Mesenchymal stem cell (in vitro differentiated cells and primary cell): ENCODE measurements around the gene TTC17.

Experiments used
- DNase-seq: peaks from one replicate; pipeline ENCODE4 v3.0.0-alpha.2; 2013
- H2AFZ ChIP-seq: one replicate; pipeline ENCODE4 v1.6.1; 2013; ENCODE audit warnings: low read depth, mild to moderate bottlenecking, control low read depth, inconsistent platforms, low read length, moderate library complexity
- H2AK5ac ChIP-seq: 2 replicates; pipeline ENCODE4 v1.6.1; 2013; ENCODE audit warnings: low read length, moderate library complexity, mild to moderate bottlenecking, inconsistent platforms; ENCODE audit not compliant: severe bottlenecking
- H2BK120ac ChIP-seq: one replicate; pipeline ENCODE4 v1.6.1; 2013; ENCODE audit warnings: low read depth, mild to moderate bottlenecking, inconsistent platforms, low read length, moderate library complexity
- H2BK12ac ChIP-seq, 2 experiments: one replicate each; pipeline ENCODE4 v1.6.1; 2013; ENCODE audit warnings: inconsistent platforms in 2 of 2, low read length in 2 of 2, mild to moderate bottlenecking in 2 of 2, moderate library complexity in 2 of 2, control low read depth in 1 of 2
- H2BK15ac ChIP-seq: one replicate; pipeline ENCODE4 v1.6.1; 2013; ENCODE audit warnings: mild to moderate bottlenecking, low read depth, inconsistent platforms; ENCODE audit not compliant: poor library complexity, severe bottlenecking
- H2BK5ac ChIP-seq: 2 replicates; pipeline ENCODE4 v1.6.1; 2013; ENCODE audit warnings: low read depth, mild to moderate bottlenecking, low read length, control low read depth, inconsistent platforms; ENCODE audit not compliant: poor library complexity, severe bottlenecking
- H3K14ac ChIP-seq, 2 experiments: one replicate each; pipeline ENCODE4 v1.6.1; 2013; ENCODE audit warnings: inconsistent platforms in 2 of 2, low read length in 2 of 2, control low read depth in 1 of 2, mild to moderate bottlenecking in 1 of 2, moderate library complexity in 1 of 2
- H3K18ac ChIP-seq, 2 experiments: one replicate each; pipeline ENCODE4 v1.6.1; 2013; ENCODE audit warnings: inconsistent platforms in 2 of 2, low read length in 2 of 2, control low read depth in 1 of 2, low read depth in 1 of 2, mild to moderate bottlenecking in 1 of 2
- H3K23ac ChIP-seq, 2 experiments: one replicate each; pipeline ENCODE4 v1.6.1; 2013; ENCODE audit warnings: inconsistent platforms in 2 of 2, low read length in 2 of 2, mild to moderate bottlenecking in 2 of 2, moderate library complexity in 2 of 2, control low read depth in 1 of 2
- H3K27ac ChIP-seq: 2 replicates; pipeline ENCODE4 v1.5.1; 2013; ENCODE audit warnings: mild to moderate bottlenecking, moderate library complexity, low read length, control low read depth, inconsistent platforms; ENCODE audit not compliant: poor library complexity, severe bottlenecking
- H3K27me3 ChIP-seq, 2 experiments: 2 replicates each; pipeline versions ENCODE4 v1.6.1 to v1.7.0; 2013; ENCODE audit warnings: low read length in 2 of 2, mild to moderate bottlenecking in 2 of 2, moderate library complexity in 2 of 2, control low read depth in 1 of 2, inconsistent platforms in 1 of 2; ENCODE audit not compliant: control insufficient read depth in 1 of 2, insufficient read depth in 1 of 2
- H3K36me3 ChIP-seq, 2 experiments: 2 replicates each; pipeline versions ENCODE4 v1.6.1 to v1.7.0; 2013; ENCODE audit warnings: low read length in 2 of 2, control low read depth in 1 of 2, inconsistent platforms in 1 of 2, low read depth in 1 of 2, mild to moderate bottlenecking in 1 of 2; ENCODE audit not compliant: insufficient read depth in 2 of 2, control insufficient read depth in 1 of 2
- H3K4ac ChIP-seq, 2 experiments: one replicate each; pipeline ENCODE4 v1.6.1; 2013; ENCODE audit warnings: inconsistent platforms in 2 of 2, low read length in 2 of 2, mild to moderate bottlenecking in 2 of 2, moderate library complexity in 2 of 2, control low read depth in 1 of 2, low read depth in 1 of 2
- H3K4me1 ChIP-seq: 2 replicates; pipeline ENCODE4 v1.6.1; 2013; ENCODE audit warnings: low read depth, low read length, control low read depth; ENCODE audit not compliant: control insufficient read depth, insufficient read depth
- H3K4me2 ChIP-seq: 2 replicates; pipeline ENCODE4 v1.6.1; 2013; ENCODE audit warnings: low read length, mild to moderate bottlenecking, inconsistent platforms; ENCODE audit not compliant: poor library complexity, severe bottlenecking
- H3K4me3 ChIP-seq, 2 experiments: 2 replicates each; pipeline versions ENCODE4 v1.5.1 to v1.7.0; 2013; ENCODE audit warnings: low read length in 2 of 2, mild to moderate bottlenecking in 2 of 2, control low read depth in 1 of 2, low read depth in 1 of 2; ENCODE audit not compliant: insufficient read depth in 1 of 2
- H3K79me1 ChIP-seq: replicated peaks from 2 replicates; pipeline ENCODE4 v1.6.1; 2013; ENCODE audit warnings: mild to moderate bottlenecking, control low read depth, low read length, inconsistent platforms; ENCODE audit not compliant: poor library complexity, severe bottlenecking
- H3K9ac ChIP-seq: 2 replicates; pipeline ENCODE4 v1.7.0; 2013; ENCODE audit warnings: mild to moderate bottlenecking, low read length, moderate library complexity
- H3K9me3 ChIP-seq: 2 replicates; pipeline ENCODE4 v1.7.0; 2013; ENCODE audit warnings: mild to moderate bottlenecking, low read length; ENCODE audit not compliant: control insufficient read depth
- H4K8ac ChIP-seq: one replicate; pipeline ENCODE4 v1.6.1; 2013; ENCODE audit warnings: inconsistent platforms, mild to moderate bottlenecking, low read length, moderate library complexity
- H4K91ac ChIP-seq: one replicate; pipeline ENCODE4 v1.6.1; 2013; ENCODE audit warnings: mild to moderate bottlenecking, low read length, inconsistent platforms
- WGBS: methylation state at CpG from one replicate; pipeline ENCODE4 v1.1.7; 2013; ENCODE audit warnings: mixed read lengths; 5-methylcytosine and 5-hydroxymethylcytosine counted together

TTC17 gene

DNA sequence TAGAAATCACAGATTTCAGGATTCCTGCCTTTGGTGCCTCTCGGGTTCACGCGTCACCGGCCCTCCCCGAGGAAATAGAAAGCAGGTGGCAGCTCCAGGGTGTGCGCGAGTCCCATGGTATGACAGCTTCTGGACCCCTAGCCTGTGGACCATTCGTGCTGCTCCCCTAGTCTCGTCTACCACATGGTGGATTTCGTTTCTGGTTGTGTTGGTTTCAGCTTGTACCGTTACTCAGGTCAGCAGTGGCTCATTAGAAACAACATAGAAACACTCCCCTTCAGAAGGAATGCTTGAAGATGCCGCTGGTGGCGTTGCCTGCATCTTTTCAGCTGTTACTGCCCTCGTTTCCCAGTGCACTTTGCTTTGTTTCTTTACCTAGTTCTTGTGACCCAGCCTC, 700 bp downstream of the TTC17 start:
- Histone ChIP-seq H3K23ac (peak overlapping the region in 1 of 2 experiments; percentile 28), H3K79me1 (no peaks in the 10 kb centered on the region), H3K27me3 (no peaks in the 10 kb centered on the region), H2BK120ac (no peak overlapping the region), H4K8ac (peak overlapping the region; percentile 91), H2AFZ (no peak overlapping the region), H3K4me3 (peak overlapping the region; percentile 88 to 90), H3K18ac (peak overlapping the region in 1 of 2 experiments; percentile 99), H2BK15ac (peak overlapping the region; percentile 55), H3K4me2 (peak overlapping the region; percentile 74), H4K91ac (no peak overlapping the region), H3K14ac (no peak overlapping the region), H3K4me1 (no peaks in the 10 kb centered on the region), H3K4ac (peak overlapping the region in 1 of 2 experiments; percentile 90), H3K9ac (peak overlapping the region; percentile 96), H3K27ac (peak overlapping the region; percentile 9), H3K9me3 (no peaks in the 10 kb centered on the region), H2BK12ac (no peak overlapping the region), H2AK5ac (no peak overlapping the region), H2BK5ac (no peak overlapping the region), H3K36me3 (peaks cover 4 to 9% of the 10 kb centered on the region in 2 experiments)
- peak; percentile 57 for DNase-seq
- WGBS, result under 1% methylated on average over 14 of the region's 14 CpGs

DNA sequence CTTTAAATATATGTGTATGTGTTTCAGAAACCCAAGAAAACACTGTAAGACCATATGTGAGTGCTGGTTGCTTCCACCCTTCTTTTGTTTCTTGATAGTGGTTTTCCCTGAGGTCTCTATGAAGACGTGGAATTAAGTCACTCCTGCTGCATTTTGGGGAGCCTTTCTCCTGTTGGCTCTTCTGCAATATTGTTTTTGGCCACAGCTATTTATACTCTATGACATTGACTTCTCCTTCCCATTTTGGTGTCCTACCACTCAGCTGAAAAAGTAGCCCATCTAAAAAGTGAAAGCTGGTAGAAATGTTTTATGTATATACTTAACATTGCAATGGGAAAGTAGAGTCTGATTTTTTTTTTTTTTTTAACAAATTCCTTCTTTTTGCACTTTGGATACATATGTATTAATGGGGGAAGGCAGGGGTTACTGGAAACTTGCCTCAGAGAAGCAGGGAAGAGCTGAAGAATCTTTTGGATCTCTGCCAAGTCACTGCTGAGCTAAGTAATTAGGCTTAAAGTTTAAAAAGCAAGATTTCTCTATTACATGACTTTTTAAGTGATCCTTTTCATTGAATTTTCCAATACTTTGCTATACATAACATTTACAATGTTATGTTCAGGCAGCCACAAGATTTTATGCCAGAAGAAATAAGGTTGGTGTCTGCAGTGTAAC, 1.8 kb downstream of the TTC17 start:
- Histone ChIP-seq H3K23ac (no peak overlapping the region), H3K36me3 (peaks cover 10 to 11% of the 10 kb centered on the region in 2 experiments), H3K79me1 (no peaks in the 10 kb centered on the region), H3K4me3 (peak overlapping the region in 1 of 2 experiments; percentile 88), H2AFZ (no peak overlapping the region), H3K27me3 (no peaks in the 10 kb centered on the region), H3K9me3 (no peaks in the 10 kb centered on the region), H3K4me1 (no peaks in the 10 kb centered on the region), H4K91ac (no peak overlapping the region), H3K4me2 (peak overlapping the region; percentile 43), H2BK15ac (no peak overlapping the region), H3K27ac (no peak overlapping the region), H3K9ac (peak overlapping the region; percentile 96), H3K18ac (no peak overlapping the region), H2BK120ac (no peak overlapping the region), H3K4ac (no peak overlapping the region), H2AK5ac (no peak overlapping the region), H2BK12ac (no peak overlapping the region), H4K8ac (no peak overlapping the region), H2BK5ac (no peak overlapping the region), H3K14ac (no peak overlapping the region)
- DNase-seq, result peak; percentile 33
- 88% methylated on average over 1 of the region's 1 CpG for WGBS

DNA sequence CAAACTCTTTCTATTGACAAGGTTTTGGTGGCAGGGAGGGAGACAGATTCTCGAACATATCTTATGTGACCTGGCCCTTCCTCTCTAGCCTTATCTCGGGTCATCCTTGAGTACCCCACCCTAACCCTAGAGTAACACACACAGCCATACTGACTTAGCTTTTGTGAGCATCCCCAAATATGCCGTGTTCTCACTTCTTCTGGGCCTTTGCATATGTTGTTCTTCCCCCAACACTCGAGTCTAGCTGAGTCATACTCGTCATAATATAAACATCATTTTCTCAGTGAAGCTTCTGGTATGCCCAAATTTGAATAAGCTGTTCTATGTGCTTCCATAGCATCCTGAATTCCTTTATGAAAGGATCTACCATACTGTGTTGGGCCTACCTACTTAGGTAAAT, 8.0 kb downstream of the TTC17 start:
- H4K91ac ChIP-seq, result peak overlapping the region; percentile 60
- no peak overlapping the region for H2BK5ac ChIP-seq
- H2AFZ ChIP-seq, result no peak overlapping the region
- H3K9ac ChIP-seq, result no peak overlapping the region
- no peak overlapping the region for H3K14ac ChIP-seq
- peak overlapping the region; percentile 9 for H4K8ac ChIP-seq
- H2AK5ac ChIP-seq, result no peak overlapping the region
- peaks cover 16 to 29% of the 10 kb centered on the region in 2 experiments for H3K36me3 ChIP-seq
- H3K27ac ChIP-seq, result peak overlapping the region; percentile 16
- no peaks in the 10 kb centered on the region for H3K27me3 ChIP-seq
- peak; percentile 73 for DNase-seq
- H3K23ac ChIP-seq, result no peak overlapping the region
- H2BK15ac ChIP-seq, result no peak overlapping the region
- WGBS, result 20% methylated on average over 5 of the region's 5 CpGs
- H2BK12ac ChIP-seq, result peak overlapping the region in 1 of 2 experiments; percentile 42
- H3K4ac ChIP-seq, result no peak overlapping the region
- H3K18ac ChIP-seq, result no peak overlapping the region
- H3K4me3 ChIP-seq, result no peak overlapping the region
- peaks cover 15% of the 10 kb centered on the region for H3K79me1 ChIP-seq
- no peaks in the 10 kb centered on the region for H3K4me1 ChIP-seq
- no peaks in the 10 kb centered on the region for H3K9me3 ChIP-seq
- H3K4me2 ChIP-seq, result no peak overlapping the region
- no peak overlapping the region for H2BK120ac ChIP-seq

DNA sequence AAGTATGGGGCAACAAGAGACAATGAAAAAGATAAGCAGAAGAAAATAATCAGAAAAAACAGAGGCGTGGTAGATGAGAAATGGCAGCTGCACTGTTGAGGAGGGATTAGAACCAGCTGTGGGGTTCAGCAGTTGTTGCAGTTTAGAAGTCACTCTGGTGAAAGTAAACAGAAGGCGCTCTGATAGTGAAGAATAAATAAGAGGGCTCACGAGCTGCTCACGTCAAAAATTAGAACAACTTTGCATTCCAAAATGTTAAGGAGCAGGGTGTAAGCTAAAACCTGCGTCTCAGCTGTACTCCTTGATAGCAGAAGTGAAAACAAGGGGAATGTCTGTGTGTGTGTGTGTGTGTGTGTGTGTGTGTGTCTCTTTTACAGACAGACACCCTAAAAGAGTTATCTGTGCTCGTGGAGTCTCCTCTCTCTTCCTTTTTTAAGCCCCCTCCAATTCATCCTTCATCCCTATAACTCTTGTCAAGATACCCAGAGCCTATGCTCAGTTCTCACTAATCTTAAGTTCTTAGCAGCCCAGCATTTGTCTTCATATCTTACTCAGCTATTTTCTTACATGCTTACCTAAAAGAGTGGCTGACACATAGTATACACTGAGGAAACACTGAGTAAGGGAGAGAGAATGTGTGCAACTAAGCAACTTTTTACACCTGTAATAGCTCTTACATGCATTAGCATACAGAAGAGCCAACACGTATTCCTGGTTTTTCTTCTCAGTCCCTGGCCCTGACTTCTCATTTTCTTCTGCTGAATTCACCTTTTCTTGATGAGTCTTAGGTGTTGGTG, 8.9 kb downstream of the TTC17 start:
- H2AFZ ChIP-seq, result no peak overlapping the region
- H4K8ac ChIP-seq, result no peak overlapping the region
- H3K4ac ChIP-seq, result no peak overlapping the region
- H3K9ac ChIP-seq, result no peak overlapping the region
- H3K4me2 ChIP-seq, result no peak overlapping the region
- H3K4me1 ChIP-seq, result no peaks in the 10 kb centered on the region
- peaks cover 14 to 30% of the 10 kb centered on the region in 2 experiments for H3K36me3 ChIP-seq
- H3K23ac ChIP-seq, result no peak overlapping the region
- H3K27ac ChIP-seq, result no peak overlapping the region
- H3K27me3 ChIP-seq, result no peaks in the 10 kb centered on the region
- peaks cover 15% of the 10 kb centered on the region for H3K79me1 ChIP-seq
- H2BK120ac ChIP-seq, result no peak overlapping the region
- no peaks in the 10 kb centered on the region for H3K9me3 ChIP-seq
- H3K4me3 ChIP-seq, result no peak overlapping the region
- no peak overlapping the region for H2BK5ac ChIP-seq
- no peak overlapping the region for H3K18ac ChIP-seq
- no peak overlapping the region for H2BK15ac ChIP-seq
- no peak overlapping the region for H3K14ac ChIP-seq
- no peak overlapping the region for H2BK12ac ChIP-seq
- 78% methylated on average over 7 of the region's 7 CpGs for WGBS
- H4K91ac ChIP-seq, result no peak overlapping the region
- H2AK5ac ChIP-seq, result no peak overlapping the region
- peak; percentile 29 for DNase-seq
